Natural killer cell (primary cell): ENCODE data around the gene FHOD3. TPM values are rescaled to one million over a fixed set of nuclear protein-coding genes. Genes with fewer than 3 reads are reported as not detected.
A peak's percentile ranks its signal among the peaks of the same experiment; 100 is the strongest.

ENCODE experiments used
- ATAC-seq, 3 donors: fragments of 150-1000 bp in 2 of 3; fragments of 200-7000 bp in 1 of 3; cut with Tn5 transposase; 1 replicate in 1 of 3; 2 replicates in 2 of 3; pipeline ENCODE4 v1.10.0; 2021; ENCODE audit warnings: mild to moderate bottlenecking in 2 of 3, moderate library complexity in 2 of 3
- DNase-seq, 2 donors: peaks; one replicate each; pipeline versions ENCODE4 v3.0.0 to v3.0.0-alpha.2; 2013 to 2021; ENCODE audit warnings: mixed read lengths in 1 of 2
- H3K27ac ChIP-seq: one replicate; pipeline ENCODE4 v1.5.1; 2013; ENCODE audit warnings: mild to moderate bottlenecking, low read length
- H3K27me3 ChIP-seq: one replicate; pipeline ENCODE4 v1.6.1; 2013; ENCODE audit warnings: low read length; ENCODE audit not compliant: control insufficient read depth, insufficient read depth
- H3K36me3 ChIP-seq: one replicate; pipeline ENCODE4 v1.6.1; 2013; ENCODE audit warnings: low read length; ENCODE audit not compliant: control insufficient read depth, insufficient read depth
- H3K4me1 ChIP-seq: one replicate; pipeline ENCODE4 v1.6.1; 2013; ENCODE audit warnings: low read length; ENCODE audit not compliant: control insufficient read depth, insufficient read depth
- H3K4me3 ChIP-seq: one replicate; pipeline ENCODE4 v1.5.1; 2013; ENCODE audit warnings: low read length
- H3K9me3 ChIP-seq: one replicate; pipeline ENCODE4 v1.6.1; 2013; ENCODE audit warnings: low read length; ENCODE audit not compliant: control insufficient read depth, insufficient read depth
- H3K27ac Mint-ChIP-seq, 2 donors: one replicate each; pipeline ENCODE4 v1.8.0; 2022; ENCODE audit warnings: mild to moderate bottlenecking in 2 of 2, mixed read lengths in 2 of 2, moderate library complexity in 1 of 2
- H3K27me3 Mint-ChIP-seq, 2 donors: one replicate each; pipeline ENCODE4 v1.8.0; 2022; ENCODE audit warnings: low read depth in 2 of 2, mixed read lengths in 2 of 2
- H3K36me3 Mint-ChIP-seq: one replicate; pipeline ENCODE4 v1.8.0; 2022; ENCODE audit warnings: mixed read lengths
- H3K4me1 Mint-ChIP-seq, 2 donors: one replicate each; pipeline ENCODE4 v1.8.0; 2022; ENCODE audit warnings: mixed read lengths in 2 of 2
- H3K4me3 Mint-ChIP-seq: one replicate; pipeline ENCODE4 v1.8.0; 2022; ENCODE audit warnings: mild to moderate bottlenecking, moderate library complexity, mixed read lengths
- H3K9me3 Mint-ChIP-seq, 2 donors: one replicate each; pipeline ENCODE4 v1.8.0; 2022; ENCODE audit warnings: mixed read lengths in 2 of 2
- CTCF ChIP-seq: fragments of 200-600 bp; IDR thresholded peaks from one replicate; pipeline ENCODE4 v1.8.0; 2022; ENCODE audit warnings: antibody characterized with exemption
- WGBS: methylation state at CpG from one replicate; pipeline ENCODE4 v1.1.7; 2013; ENCODE audit warnings: missing lambda C conversion rate; ENCODE audit not compliant: insufficient coverage; 5-methylcytosine and 5-hydroxymethylcytosine counted together
- intact Hi-C: fragments of 100-400 bp; cut with micrococcal nuclease; formaldehyde crosslinking; loops from one replicate; pipeline ENCODE4 v1.14.2; 2022
- total RNA-seq, 4 donors: library from RNA; stranded (reverse); fragments of 120-200 nt in 1 of 4; gene quantifications; one replicate each; pipeline versions ENCODE4 v1.2.3 to v1.2.4, GENCODE V29; 2013 to 2022

Gene FHOD3
- total RNA-seq, 3 donors from 2014 or later (not counting 1 experiment from before 2014, with no cell fraction given) = not detected

- Mint-ChIP-seq H3K27me3 (peaks cover 0 to 2% of the 10 kb centered on the region in 2 donors), H3K9me3 (peaks cover 4 to 5% of the 10 kb centered on the region in 2 donors), H3K4me3 (no peak overlapping the region), H3K4me1 (no peaks in the 10 kb centered on the region), H3K36me3 (no peaks in the 10 kb centered on the region), H3K27ac (no peak overlapping the region)
- H3K27ac ChIP-seq = no peak overlapping the region
- no peaks in the 10 kb centered on the region for H3K27me3 ChIP-seq
- intact Hi-C loops = no loop called here
- H3K9me3 ChIP-seq = peaks cover 9% of the 10 kb centered on the region
- no peaks in the 10 kb centered on the region for H3K4me1 ChIP-seq
- no peaks in the 10 kb centered on the region for H3K36me3 ChIP-seq
- TF ChIP-seq CTCF = no peak
- DNase-seq (no peak), ATAC-seq (no peak)
- H3K4me3 ChIP-seq = no peak overlapping the region
These were observed 382.5 kb downstream of the FHOD3 start for GRCh38 chr18:36680042-36680441.

- H3K4me3 Mint-ChIP-seq = no peak overlapping the region
- H3K4me1 ChIP-seq = no peaks in the 10 kb centered on the region
These were observed 388.1 kb downstream of the FHOD3 start for GRCh38 chr18:36685580-36685979.

GRCh38 chr18:36688020-36688965 is 390.8 kb downstream of the FHOD3 start:
- Histone ChIP-seq H3K36me3 (no peaks in the 10 kb centered on the region), H3K27me3 (no peaks in the 10 kb centered on the region), H3K9me3 (peaks cover 9% of the 10 kb centered on the region), H3K27ac (no peak overlapping the region), H3K4me3 (no peak overlapping the region), H3K4me1 (no peaks in the 10 kb centered on the region)
- WGBS = 44% methylated on average over 3 of the region's 3 CpGs
- H3K4me3 Mint-ChIP-seq = no peak overlapping the region
- ATAC-seq (peak in 1 of 3 donors; percentile 66), DNase-seq (peak in 1 of 2 donors; percentile 56)
- intact Hi-C loops = loop anchor here (1.0 kb wide), 1 partner anchor 121 kb away; no protein-coding TSS in a partner anchor
- peak; percentile 62 for TF ChIP-seq CTCF
- no peak overlapping the region for H3K27ac Mint-ChIP-seq
- H3K4me1 Mint-ChIP-seq = no peaks in the 10 kb centered on the region
- H3K9me3 Mint-ChIP-seq = peaks cover 0 to 2% of the 10 kb centered on the region in 2 donors
- H3K36me3 Mint-ChIP-seq = no peaks in the 10 kb centered on the region
- peaks cover 2 to 8% of the 10 kb centered on the region in 2 donors for H3K27me3 Mint-ChIP-seq

More at GRCh38 chr18:36685580-36685979, 388.1 kb downstream of the FHOD3 start:
- Mint-ChIP-seq H3K9me3 (peaks cover 2 to 4% of the 10 kb centered on the region in 2 donors), H3K27ac (no peak overlapping the region), H3K4me1 (no peaks in the 10 kb centered on the region), H3K27me3 (peaks cover 2 to 8% of the 10 kb centered on the region in 2 donors), H3K36me3 (no peaks in the 10 kb centered on the region)
- ATAC-seq (no peak), DNase-seq (no peak)
- Histone ChIP-seq H3K27me3 (no peaks in the 10 kb centered on the region), H3K9me3 (peaks cover 9% of the 10 kb centered on the region), H3K36me3 (no peaks in the 10 kb centered on the region), H3K27ac (no peak overlapping the region), H3K4me3 (no peak overlapping the region)
- no peak for TF ChIP-seq CTCF
- WGBS = no CpG with 5 or more reads among the region's 2 CpGs
- intact Hi-C loops = no loop called here
